Testis (tissue), 3 donors: ENCODE results near the gene GRIK2. TPM values are rescaled to one million over a fixed set of nuclear protein-coding genes. Genes with fewer than 3 reads are reported as not detected.

Source experiments
- DNase-seq: peaks from one replicate; pipeline ENCODE4 v3.0.0-alpha.2; 2019
- H3K27ac ChIP-seq, 2 donors: fragments of 200-600 bp; sonication (generic); one replicate each; pipeline ENCODE4 v1.5.1; 2019
- H3K27me3 ChIP-seq: fragments of 200-600 bp; sonication (generic); one replicate; pipeline ENCODE4 v1.5.1; 2019
- H3K36me3 ChIP-seq: fragments of 200-600 bp; sonication (generic); one replicate; pipeline ENCODE4 v1.5.1; 2017; ENCODE audit warnings: low read depth; ENCODE audit errors: missing control alignments
- H3K4me1 ChIP-seq: fragments of 200-600 bp; sonication (generic); one replicate; pipeline ENCODE4 v1.5.1; 2019
- H3K4me3 ChIP-seq, 2 donors: fragments of 200-600 bp; sonication (generic); one replicate each; pipeline ENCODE4 v1.5.1; 2017 to 2019
- H3K9me3 ChIP-seq: fragments of 200-600 bp; sonication (generic); one replicate; pipeline ENCODE4 v1.5.1; 2017
- CTCF ChIP-seq, 3 experiments: fragments of 450-650 bp in 2 of 3; fragments of 200-600 bp in 1 of 3; sonication (generic) in 1 of 3; IDR thresholded peaks; one replicate each; pipeline ENCODE4 v1.5.1; 2016 to 2019; ENCODE audit warnings: antibody characterized with exemption in 3 of 3, mild to moderate bottlenecking in 2 of 3, moderate library complexity in 1 of 3
- POLR2A ChIP-seq: fragments of 450-650 bp; IDR thresholded peaks from one replicate; pipeline ENCODE4 v1.6.1; 2017; ENCODE audit warnings: antibody characterized with exemption, mild to moderate bottlenecking, moderate library complexity
- WGBS, 2 donors: methylation state at CpG; one replicate each; pipeline ENCODE4 v1.1.5; 2018; 5-methylcytosine and 5-hydroxymethylcytosine counted together
- intact Hi-C: fragments of 100-400 bp; cut with DNase I; formaldehyde crosslinking; loops from one replicate; pipeline ENCODE4 v1.15.1; 2023; ENCODE audit warnings: low total_unique reads
- polyA plus RNA-seq: library from polyadenylated mRNA; stranded (reverse); fragments of 350-450 nt; fragmentation: Illumina TruSeq; extraction: RNeasy Lipid Tissue Mini Kit (QIAGEN cat#74804); gene quantifications from one replicate; pipeline ENCODE4 v1.2.3, GENCODE V29; 2014; ENCODE audit warnings: low read depth, low replicate concordance; ENCODE audit not compliant: insufficient read depth
- total RNA-seq, 2 donors: library from RNA; depleted of rRNA; stranded (reverse); fragments of >200 nt; gene quantifications; one replicate each; pipeline ENCODE4 v1.2.3, GENCODE V29; 2016

GRIK2 gene
- total and polyA plus RNA-seq, 3 donors from 2014 or later = 1.1 to 23.5 (median 12.4) TPM

- Histone ChIP-seq H3K36me3 (no peaks in the 10 kb centered on the region), H3K27ac (no peak overlapping the region), H3K27me3 (no peaks in the 10 kb centered on the region), H3K4me3 (no peak overlapping the region), H3K9me3 (no peaks in the 10 kb centered on the region), H3K4me1 (no peaks in the 10 kb centered on the region)
- DNase-seq = no peak
- WGBS, 2 donors = 91 to 94% methylated on average over 2 to 4 of the region's 4 CpGs
- TF ChIP-seq CTCF (IDR thresholded peaks at IDR 0.05) (no peak), POLR2A (no peak)
- intact Hi-C loops = no loop called here
Observed at GRCh38 chr6:102015431-102015830, 621.9 kb downstream of the GRIK2 start.

- no peaks in the 10 kb centered on the region for H3K36me3 ChIP-seq
- no peaks in the 10 kb centered on the region for H3K9me3 ChIP-seq
- no peak overlapping the region for H3K27ac ChIP-seq
- H3K4me3 ChIP-seq = no peak overlapping the region
- H3K27me3 ChIP-seq = no peaks in the 10 kb centered on the region
- intact Hi-C loops = no loop called here
- no peak for DNase-seq
- WGBS, 2 donors = 78% methylated on average over 2 of the region's 2 CpGs
- no peak for TF ChIP-seq CTCF (IDR thresholded peaks at IDR 0.05)
- no peaks in the 10 kb centered on the region for H3K4me1 ChIP-seq
Observed at GRCh38 chr6:102022281-102022680, 628.8 kb downstream of the GRIK2 start.

- intact Hi-C loops = no loop called here
- Histone ChIP-seq H3K4me1 (no peaks in the 10 kb centered on the region), H3K36me3 (no peaks in the 10 kb centered on the region), H3K27me3 (no peaks in the 10 kb centered on the region), H3K9me3 (no peaks in the 10 kb centered on the region), H3K27ac (no peak overlapping the region), H3K4me3 (no peak overlapping the region)
- no peak for TF ChIP-seq POLR2A
- TF ChIP-seq CTCF (IDR thresholded peaks at IDR 0.05) = no peak
- DNase-seq = no peak
Observed at GRCh38 chr6:102022803-102023202, 629.3 kb downstream of the GRIK2 start.

GRCh38 chr6:102023977-102024657 is 630.6 kb downstream of the GRIK2 start:
- TF ChIP-seq POLR2A = no peak
- TF ChIP-seq CTCF (IDR thresholded peaks at IDR 0.05) = no peak
- Histone ChIP-seq H3K27me3 (no peaks in the 10 kb centered on the region), H3K4me1 (no peaks in the 10 kb centered on the region), H3K27ac (no peak overlapping the region), H3K4me3 (no peak overlapping the region), H3K36me3 (no peaks in the 10 kb centered on the region), H3K9me3 (no peaks in the 10 kb centered on the region)
- DNase-seq = no peak
- WGBS, 2 donors = 89 to 96% methylated on average over 3 of the region's 3 CpGs
- intact Hi-C loops = no loop called here

- intact Hi-C loops = no loop called here
- no peak overlapping the region for H3K4me3 ChIP-seq
- no peaks in the 10 kb centered on the region for H3K36me3 ChIP-seq
- no peaks in the 10 kb centered on the region for H3K4me1 ChIP-seq
- H3K27ac ChIP-seq = no peak overlapping the region
- no peak for TF ChIP-seq POLR2A
- TF ChIP-seq CTCF (IDR thresholded peaks at IDR 0.05) = no peak
- no peaks in the 10 kb centered on the region for H3K27me3 ChIP-seq
- no peaks in the 10 kb centered on the region for H3K9me3 ChIP-seq
- no peak for DNase-seq
Observed at GRCh38 chr6:102026649-102027048, 633.1 kb downstream of the GRIK2 start.
